Epithelial cell of proximal tubule (primary cell): ENCODE measurements around the gene EFNB3. TPM values are rescaled to one million over a fixed set of nuclear protein-coding genes. Genes with fewer than 3 reads are reported as not detected.

Experiments
- DNase-seq: peaks from one replicate; pipeline ENCODE4 v3.0.0-alpha.2; 2011; ENCODE audit warnings: low read depth
- H3K4me3 ChIP-seq: 2 replicates; pipeline ENCODE4 v1.5.1; 2011; ENCODE audit warnings: low read depth, mild to moderate bottlenecking, low read length
- total RNA-seq: library from RNA; depleted of rRNA; stranded (reverse); fragments of >200 nt; gene quantifications from 2 replicates; pipeline ENCODE4 v1.2.3, GENCODE V29; 2015
- TF ChIP-seq, protein P1 (sequence below): conservative IDR thresholded peaks from 2 replicates; pipeline ENCODE4 v1.5.1; 2012; ENCODE audit warnings: low read depth, mild to moderate bottlenecking, low read length

Gene EFNB3
- total RNA-seq, 1 donor from 2014 or later: 1.7 TPM

DNA sequence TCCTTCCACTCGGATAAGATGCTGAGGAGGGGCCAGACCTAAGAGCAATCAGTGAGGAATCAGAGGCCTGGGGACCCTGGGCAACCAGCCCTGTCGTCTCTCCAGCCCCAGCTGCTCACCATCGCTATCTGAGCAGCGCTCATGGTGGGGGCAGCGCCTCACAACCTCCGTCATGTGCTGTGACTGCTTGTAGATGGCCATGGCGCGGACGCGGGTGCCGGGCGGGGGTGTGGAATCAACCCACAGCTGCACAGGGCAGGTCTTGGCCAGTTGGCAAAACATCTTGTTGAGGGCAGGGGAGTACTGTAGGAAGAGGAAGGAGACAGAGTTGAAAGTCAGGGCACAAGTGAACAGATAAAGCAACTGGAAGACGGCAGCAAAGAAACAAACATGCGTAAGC, 30.1 kb upstream of the EFNB3 start:
- no peak for DNase-seq
- TF ChIP-seq, protein P1, sequence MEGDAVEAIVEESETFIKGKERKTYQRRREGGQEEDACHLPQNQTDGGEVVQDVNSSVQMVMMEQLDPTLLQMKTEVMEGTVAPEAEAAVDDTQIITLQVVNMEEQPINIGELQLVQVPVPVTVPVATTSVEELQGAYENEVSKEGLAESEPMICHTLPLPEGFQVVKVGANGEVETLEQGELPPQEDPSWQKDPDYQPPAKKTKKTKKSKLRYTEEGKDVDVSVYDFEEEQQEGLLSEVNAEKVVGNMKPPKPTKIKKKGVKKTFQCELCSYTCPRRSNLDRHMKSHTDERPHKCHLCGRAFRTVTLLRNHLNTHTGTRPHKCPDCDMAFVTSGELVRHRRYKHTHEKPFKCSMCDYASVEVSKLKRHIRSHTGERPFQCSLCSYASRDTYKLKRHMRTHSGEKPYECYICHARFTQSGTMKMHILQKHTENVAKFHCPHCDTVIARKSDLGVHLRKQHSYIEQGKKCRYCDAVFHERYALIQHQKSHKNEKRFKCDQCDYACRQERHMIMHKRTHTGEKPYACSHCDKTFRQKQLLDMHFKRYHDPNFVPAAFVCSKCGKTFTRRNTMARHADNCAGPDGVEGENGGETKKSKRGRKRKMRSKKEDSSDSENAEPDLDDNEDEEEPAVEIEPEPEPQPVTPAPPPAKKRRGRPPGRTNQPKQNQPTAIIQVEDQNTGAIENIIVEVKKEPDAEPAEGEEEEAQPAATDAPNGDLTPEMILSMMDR: no peak
- H3K4me3 ChIP-seq: no peak overlapping the region

DNA sequence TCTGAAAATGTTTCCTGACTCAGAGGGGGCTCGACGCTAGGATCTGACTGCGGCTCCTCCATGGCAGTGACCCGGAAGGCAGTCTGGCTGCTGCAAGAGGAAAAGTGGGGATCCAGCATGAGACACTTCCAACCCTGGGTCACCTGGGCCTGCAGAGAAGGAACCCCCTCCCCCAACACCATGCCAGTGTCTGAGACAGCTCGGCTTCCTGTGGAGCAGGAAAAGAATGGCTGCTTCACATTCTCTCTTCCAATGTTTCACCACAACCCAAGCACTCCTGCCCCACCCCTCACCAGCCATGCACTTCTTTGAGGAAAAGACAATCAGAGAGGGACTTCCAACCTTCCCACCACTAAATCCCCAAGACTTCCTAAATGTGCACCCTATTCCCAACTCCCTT, 28.5 kb upstream of the EFNB3 start:
- TF ChIP-seq, protein P1: no peak
- no peak overlapping the region for H3K4me3 ChIP-seq
- DNase-seq: no peak

GRCh38 chr17:7677388-7678067, 27.5 kb upstream of the EFNB3 start:
- TF ChIP-seq, protein P1: no peak
- no peak overlapping the region for H3K4me3 ChIP-seq
- DNase-seq: no peak

- TF ChIP-seq, protein P1: no peak
- H3K4me3 ChIP-seq: peak overlapping the region; percentile 93
- no peak for DNase-seq
Measured at GRCh38 chr17:7684851-7685532, 20.0 kb upstream of the EFNB3 start.

GRCh38 chr17:7685533-7686221, 19.3 kb upstream of the EFNB3 start:
- peak overlapping the region; percentile 93 for H3K4me3 ChIP-seq
- no peak for DNase-seq
- TF ChIP-seq, protein P1: no peak

DNA sequence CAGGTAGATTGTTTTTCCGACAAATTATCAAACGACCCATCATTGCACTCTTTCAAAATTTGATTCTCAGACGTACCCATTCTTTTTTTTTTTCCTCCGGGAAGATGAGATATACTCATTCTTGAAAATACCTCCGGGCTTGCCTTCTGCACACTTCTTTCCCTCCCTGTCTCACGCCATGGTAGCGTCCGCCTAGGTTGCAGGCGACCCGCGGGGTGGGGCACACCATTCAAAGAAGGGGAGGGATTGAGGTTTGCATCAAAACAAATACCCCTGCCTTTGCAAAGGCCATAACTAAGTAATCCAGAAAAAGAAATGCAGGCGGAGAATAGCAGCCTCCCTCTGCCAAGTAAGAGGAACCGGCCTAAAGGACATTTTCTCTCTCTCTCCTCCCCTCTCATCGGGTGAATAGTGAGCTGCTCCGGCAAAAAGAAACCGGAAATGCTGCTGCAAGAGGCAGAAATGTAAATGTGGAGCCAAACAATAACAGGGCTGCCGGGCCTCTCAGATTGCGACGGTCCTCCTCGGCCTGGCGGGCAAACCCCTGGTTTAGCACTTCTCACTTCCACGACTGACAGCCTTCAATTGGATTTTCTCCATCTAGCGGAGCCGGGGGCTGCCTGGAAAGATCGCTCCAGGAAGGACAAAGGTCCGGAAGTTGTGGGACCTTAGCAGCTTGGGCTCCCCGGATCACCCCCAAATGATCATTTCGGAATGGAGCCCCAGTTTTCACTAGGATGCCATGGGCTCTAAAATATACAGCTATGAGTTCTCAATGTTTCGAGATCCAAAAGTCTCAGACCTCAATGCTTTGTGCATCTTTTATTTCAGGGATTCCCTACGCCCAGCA, 18.6 kb upstream of the EFNB3 start:
- peak; percentile 82 for DNase-seq
- H3K4me3 ChIP-seq: peak overlapping the region; percentile 93
- TF ChIP-seq, protein P1: no peak
